GM18526 (cell line): ENCODE measurements around the gene SPATA9.

Source experiments
- POLR2A ChIP-seq: IDR thresholded peaks from 3 replicates; pipeline ENCODE4 v1.6.1; 2011; ENCODE audit not compliant: insufficient read length; ENCODE audit errors: extremely low read depth

SPATA9 gene

DNA sequence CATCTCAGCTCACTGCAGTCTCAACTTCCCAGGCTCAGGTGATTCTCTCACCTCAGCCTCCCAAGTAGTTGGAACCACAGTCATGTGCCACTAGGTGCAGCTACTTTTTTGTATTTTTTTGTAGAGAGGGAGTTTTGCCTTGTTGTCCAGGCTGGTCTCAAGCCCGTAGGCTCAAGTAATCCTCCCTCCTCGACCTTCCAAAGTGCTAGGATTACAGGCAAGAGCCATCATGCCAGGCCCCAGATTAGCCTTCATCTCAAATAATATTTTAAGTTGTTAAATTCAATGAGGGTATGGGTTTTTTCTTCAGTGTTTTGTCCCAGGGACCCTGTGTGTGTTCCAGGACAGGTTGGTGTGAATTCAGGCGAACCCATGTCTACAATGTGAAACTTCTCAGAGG lies 48.7 kb downstream of the SPATA9 start:
- TF ChIP-seq POLR2A = no peak

GRCh38 chr5:95633671-95634070 lies 49.1 kb downstream of the SPATA9 start:
- TF ChIP-seq POLR2A = no peak

- TF ChIP-seq POLR2A = no peak
Observed at GRCh38 chr5:95631991-95632675, 50.7 kb downstream of the SPATA9 start.

DNA sequence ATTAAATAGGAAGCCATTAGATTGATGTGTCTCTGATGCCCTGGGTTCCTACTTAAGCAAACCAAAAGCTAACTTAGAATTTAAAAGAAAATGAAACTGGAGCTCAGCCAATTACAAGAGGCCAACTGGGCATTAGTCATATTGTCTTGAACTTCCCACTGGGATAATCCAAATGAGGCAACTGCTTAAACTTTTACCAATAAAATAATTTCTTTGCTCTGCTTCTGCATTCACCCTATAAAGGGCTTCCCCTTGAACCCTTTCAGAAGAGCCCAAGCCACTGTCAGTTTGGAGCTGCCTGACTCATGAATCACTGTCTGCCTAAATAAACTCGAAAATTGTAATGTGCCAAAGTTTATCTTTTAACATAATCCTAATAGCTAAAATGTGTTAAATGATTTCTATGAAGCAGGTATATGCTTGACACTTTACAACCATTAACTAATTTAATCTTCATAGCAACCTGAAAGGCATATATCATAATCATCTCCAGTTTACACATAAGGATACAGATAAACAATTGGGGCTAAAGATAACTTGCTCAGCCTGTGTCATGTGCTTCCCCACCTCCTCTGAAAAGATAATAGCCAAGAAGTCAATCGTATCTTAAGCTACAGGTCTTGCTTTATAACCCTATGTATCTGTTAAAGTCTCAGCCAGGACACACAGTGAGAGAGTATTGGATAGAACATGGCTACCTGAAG lies 51.4 kb downstream of the SPATA9 start:
- no peak for TF ChIP-seq POLR2A

- TF ChIP-seq POLR2A = no peak
Observed at GRCh38 chr5:95630394-95630917, 52.3 kb downstream of the SPATA9 start.

GRCh38 chr5:95628933-95629332 lies 53.9 kb downstream of the SPATA9 start:
- no peak for TF ChIP-seq POLR2A

GRCh38 chr5:95627971-95628810 lies 54.6 kb downstream of the SPATA9 start:
- no peak for TF ChIP-seq POLR2A

DNA sequence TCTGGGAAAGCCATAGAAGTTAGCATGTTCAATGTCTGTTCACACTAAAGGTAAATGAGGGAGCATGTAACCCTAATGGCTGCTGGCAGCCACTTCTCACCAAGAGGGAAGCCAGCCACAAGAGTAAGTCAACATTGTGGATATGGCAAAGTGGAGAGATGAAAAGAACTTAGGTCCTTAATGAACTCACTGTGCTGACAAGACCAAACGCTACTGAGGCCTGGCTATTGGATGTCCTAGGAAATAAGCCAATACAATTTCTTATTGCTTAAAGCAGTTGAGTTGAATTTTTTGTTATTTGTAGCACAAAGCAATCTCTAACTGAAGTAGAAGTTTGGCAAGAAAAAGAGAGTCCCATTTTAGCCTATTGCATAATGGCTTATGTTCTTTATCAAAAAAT lies 56.1 kb downstream of the SPATA9 start:
- TF ChIP-seq POLR2A = no peak

- no peak for TF ChIP-seq POLR2A
Observed at GRCh38 chr5:95624368-95624767, 58.4 kb downstream of the SPATA9 start.

DNA sequence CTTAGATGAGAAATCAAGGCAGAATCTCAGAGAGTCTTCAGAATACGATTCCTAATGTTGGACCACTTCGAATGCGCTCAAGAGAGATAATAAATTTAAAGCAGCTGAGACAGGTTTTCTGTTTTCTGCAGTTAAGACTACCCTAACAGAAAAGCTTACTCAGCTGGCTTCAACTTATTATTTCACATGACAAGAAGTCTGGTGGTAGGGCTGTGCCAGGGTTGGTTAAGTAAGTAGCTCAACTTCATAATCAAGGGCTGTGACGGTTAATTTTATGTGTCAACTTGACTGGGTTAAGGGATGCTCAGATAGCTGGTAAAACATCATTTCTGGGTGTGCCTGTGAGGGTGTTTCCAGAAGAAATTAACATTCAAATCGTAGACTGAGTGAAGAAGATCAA lies 59.1 kb downstream of the SPATA9 start:
- no peak for TF ChIP-seq POLR2A

GRCh38 chr5:95621839-95622629 lies 60.8 kb downstream of the SPATA9 start:
- TF ChIP-seq POLR2A = no peak

DNA sequence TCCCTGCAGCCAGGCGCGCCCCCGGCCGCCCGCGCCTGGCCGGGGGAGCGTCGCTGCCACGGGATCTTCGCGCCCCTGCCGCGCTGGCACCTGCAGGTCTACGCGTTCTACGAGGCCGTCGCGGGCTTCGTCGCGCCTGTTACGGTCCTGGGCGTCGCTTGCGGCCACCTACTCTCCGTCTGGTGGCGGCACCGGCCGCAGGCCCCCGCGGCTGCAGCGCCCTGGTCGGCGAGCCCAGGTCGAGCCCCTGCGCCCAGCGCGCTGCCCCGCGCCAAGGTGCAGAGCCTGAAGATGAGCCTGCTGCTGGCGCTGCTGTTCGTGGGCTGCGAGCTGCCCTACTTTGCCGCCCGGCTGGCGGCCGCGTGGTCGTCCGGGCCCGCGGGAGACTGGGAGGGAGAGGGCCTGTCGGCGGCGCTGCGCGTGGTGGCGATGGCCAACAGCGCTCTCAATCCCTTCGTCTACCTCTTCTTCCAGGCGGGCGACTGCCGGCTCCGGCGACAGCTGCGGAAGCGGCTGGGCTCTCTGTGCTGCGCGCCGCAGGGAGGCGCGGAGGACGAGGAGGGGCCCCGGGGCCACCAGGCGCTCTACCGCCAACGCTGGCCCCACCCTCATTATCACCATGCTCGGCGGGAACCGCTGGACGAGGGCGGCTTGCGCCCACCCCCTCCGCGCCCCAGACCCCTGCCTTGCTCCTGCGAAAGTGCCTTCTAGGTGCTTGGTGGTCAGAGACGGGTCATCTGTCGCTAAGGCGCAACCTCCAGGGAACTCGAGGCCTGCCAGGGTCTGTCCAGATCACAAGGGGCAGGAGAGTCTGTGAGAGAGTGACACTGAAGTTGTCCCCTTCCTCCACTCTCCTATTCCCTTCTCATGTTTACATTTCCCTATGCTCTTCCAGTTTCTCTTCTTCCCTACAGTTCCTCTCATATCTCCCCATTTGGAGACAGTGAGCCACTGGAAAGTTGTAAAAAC lies 61.6 kb downstream of the SPATA9 start:
- TF ChIP-seq POLR2A = no peak

GRCh38 chr5:95620030-95620869 lies 62.5 kb downstream of the SPATA9 start, which contains the start of gene GPR150:
GPR150 (plus strand) TSS chr5:95620087; CDS start chr5:95620276, 189 bp downstream.
- TF ChIP-seq POLR2A = peak; percentile 32
